Cortex of kidney (tissue), 1 donor: ENCODE data around the gene RACK1.

Experiments used
- DNase-seq: peaks from one replicate; lab custom pipeline; 2025; lab: John Stamatoyannopoulos, UW

RACK1 gene

DNA sequence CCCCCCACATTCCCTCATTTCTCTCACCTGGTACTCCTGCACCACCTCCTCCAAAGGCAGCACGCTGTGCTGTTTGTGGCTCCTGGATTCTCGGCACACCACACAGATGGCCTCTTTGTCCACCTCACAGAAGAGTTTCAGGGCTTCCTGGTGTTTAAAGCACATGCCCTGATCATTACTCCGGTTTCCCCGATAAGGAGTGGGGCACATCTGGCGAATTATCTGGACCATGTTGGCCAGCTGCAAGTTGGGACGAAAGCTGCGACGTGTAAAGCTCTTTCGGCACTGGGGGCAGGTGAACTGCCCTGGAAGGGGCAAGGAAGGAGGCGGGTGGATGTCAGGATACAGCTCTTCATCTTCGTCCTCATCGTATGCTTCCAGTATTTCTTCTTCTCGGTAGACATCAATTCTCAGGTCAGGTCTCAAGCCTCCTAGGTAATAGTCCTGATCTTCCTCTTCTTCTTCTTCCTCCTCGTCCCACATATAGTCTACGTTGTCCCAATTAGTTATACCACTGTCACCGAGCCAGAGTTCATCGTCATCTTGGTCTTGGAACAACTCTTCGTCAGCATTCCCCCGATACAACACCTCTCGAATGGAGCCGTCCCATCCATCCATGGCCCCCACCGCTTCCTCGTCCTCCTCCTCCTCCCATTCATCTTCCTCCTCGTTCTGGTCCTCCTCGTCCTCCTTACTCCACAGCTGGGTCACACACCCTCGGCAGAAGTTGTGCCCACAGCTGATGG lies 16.4 kb upstream of the RACK1 start:
- DNase-seq, result no peak

GRCh38 chr5:181259283-181259682 lies 15.6 kb upstream of the RACK1 start:
- DNase-seq, result no peak

- no peak for DNase-seq
Measured at GRCh38 chr5:181258576-181258975, 14.9 kb upstream of the RACK1 start.

DNA sequence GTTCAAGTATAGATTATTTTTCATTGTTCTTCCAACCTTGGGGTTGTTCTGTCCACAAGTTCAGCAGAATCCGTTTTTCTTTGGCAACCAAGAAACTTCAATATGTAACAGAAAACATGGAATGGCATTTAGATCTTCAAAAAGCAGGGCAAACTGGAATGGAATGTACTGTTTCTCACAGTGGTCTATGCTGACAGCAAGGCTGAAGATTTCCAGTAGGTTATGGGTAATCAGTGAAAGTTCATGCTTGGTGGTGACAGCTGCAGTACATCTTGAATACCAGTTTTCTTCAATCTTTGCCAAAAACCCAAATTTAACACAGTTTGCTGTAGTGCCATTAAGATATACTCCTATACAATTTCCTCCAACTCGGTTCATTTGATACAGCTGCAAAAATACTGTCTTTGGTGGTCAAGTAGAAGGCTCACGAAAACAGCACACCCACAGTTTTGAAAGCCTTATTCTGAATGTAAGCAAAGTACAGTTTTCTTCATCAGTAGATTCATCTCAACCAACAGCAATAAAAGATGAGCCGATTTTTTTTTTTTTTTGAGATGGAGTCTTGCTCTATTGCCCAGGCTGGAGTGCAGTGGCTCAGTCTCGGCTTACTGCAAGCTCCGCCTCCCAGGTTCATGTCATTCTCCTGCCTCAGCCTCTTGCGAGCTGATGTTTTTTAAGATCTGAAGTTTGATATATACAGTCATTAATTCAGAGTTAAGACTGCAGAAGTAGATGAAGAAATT lies 12.3 kb upstream of the RACK1 start:
- DNase-seq, result no peak

DNA sequence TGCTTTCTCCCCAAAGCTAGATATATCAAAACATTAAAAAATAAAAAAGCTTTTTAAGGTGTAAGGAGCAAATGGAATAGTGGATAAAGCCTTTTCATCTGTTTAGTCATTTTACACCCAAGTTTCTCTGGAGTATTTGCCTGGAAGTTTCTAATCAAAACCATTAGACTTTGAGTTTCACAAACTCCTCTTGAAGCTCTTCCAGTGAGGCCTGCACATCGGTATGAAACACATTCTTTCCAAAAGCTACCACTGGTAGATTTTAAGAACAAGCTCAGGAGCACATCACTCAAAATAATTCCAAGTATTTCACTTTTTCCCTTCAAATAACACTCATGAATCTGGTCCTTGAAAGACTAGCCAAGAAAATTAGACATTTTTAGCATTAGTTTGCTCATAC lies 11.6 kb upstream of the RACK1 start:
- no peak for DNase-seq

DNA sequence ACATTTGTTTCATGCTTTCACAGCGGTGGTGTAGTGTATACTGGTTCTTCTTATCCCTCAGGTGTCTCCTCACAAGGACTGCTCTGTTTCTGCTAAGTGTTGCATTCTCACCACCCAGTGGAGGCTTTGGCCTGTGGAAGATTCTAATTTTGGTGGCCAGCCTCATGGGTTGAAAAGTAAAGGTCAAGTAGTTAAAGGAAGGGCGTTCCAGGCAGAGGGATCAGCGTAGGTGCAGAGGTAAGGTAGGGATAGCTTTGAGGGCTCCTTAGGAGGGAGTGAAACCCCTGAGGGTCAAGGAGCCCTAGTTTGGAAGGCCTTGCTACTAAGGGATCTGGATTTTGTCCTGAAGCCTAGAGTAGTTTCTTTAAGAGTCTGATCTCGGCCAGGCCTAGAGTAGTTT lies 4.6 kb upstream of the RACK1 start:
- DNase-seq, result no peak

DNA sequence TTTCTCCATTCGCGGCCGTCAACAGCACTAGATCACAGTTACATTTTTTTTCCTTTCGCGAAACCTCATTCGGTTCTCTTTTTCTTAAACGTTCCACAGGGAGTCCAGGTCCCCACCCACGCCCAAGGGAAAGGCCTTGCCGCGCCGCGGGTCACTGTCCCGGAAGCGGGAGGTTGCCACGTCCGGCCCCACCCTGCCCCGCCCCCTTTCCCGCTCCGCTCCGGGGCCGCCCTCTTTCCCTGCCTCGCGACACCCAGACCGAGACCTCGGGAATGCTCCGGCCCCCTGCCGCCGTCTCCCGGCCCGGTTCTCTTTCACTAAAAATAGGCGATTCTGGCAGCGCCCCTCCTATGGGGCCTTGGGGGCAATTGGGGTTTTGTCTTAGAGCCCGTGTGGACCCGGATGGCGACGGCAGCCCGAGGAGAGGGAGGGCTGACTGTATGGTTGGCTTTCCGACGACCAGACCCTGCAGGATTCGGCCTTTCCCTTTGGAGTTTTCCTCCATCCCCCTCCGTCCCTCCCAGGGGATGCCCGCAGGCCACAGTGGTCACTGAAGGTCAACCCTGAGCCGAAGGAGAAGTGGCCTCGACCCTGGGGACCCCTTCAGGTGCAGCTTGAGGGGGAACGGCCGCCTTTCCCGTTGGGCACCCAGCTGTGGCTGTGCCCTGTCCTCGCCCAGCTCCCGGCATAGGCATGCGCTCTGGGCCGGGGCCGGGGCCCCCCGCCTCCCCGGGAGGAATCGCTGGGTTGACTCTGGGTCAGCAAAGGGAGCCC lies 2.8 kb upstream of the RACK1 start:
- no peak for DNase-seq

GRCh38 chr5:181245427-181246275 lies 1.9 kb upstream of the RACK1 start:
- DNase-seq, result no peak

- no peak for DNase-seq
Measured at GRCh38 chr5:181243018-181243563, 615 bp downstream of the RACK1 start.

GRCh38 chr5:181242031-181242451 lies 1.7 kb downstream of the RACK1 start:
- no peak for DNase-seq

- no peak for DNase-seq
Measured at GRCh38 chr5:181241393-181241975, 2.2 kb downstream of the RACK1 start.

GRCh38 chr5:181239062-181239663 lies 4.5 kb downstream of the RACK1 start:
- DNase-seq, result no peak

DNA sequence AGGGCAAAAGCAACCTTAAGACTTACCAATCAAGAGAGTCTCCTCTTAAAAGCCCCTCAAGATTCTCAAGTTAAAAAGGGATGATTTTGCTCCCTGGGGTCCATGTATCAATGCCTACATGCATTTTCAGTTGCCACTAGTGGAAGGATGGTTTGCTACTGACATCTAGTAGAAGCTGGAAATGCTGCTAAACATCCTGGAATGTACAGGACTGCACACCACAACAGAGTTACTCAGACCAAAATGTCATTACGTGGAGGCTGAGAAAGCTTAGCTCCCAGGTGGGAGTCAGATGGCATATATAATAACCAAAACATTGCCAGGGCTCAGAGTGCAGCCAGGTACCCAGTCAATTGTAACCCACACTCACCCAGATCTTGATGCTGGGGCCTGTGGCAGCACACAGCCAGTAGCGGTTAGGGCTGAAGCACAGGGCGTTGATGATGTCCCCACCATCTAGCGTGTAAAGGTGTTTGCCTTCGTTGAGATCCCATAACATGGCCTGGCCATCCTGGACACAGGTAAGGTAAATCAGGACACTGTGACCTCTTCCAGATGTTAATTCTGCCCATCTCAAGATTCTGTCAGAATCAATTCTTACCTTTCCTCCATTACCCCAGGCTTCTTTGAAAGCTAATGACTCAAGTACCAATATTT lies 5.8 kb downstream of the RACK1 start:
- no peak for DNase-seq

DNA sequence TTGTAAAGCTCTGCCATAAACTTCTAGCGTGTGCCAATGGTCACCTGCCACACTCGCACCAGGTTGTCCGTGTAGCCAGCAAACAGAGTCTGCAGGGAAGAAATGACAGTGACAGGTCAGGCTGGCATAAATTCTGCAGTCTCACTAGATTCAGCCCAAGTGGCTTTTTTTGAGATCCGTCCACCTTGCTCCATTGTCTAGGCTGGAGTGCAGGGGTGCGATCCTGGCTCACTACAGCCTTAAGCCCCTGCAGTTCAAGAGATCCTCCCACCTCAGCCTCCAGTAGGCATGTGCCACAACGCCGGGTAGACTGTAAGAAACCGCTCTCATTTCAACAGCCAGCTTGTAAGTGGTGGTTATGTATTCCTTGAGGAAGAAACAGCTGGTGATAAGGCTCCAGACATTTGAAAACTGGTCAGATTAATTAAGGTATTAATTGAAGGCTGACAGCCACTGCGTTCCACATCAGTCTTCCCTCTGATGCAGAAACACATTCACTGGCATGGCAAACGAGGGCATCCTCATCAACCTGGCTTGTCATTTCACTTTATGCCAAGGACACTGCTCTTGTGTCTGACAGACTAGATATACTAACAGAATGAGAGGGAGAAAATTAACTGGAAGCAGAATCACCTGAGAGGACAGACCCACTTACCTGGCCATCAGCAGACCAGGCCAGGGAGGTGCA lies 6.6 kb downstream of the RACK1 start:
- no peak for DNase-seq

GRCh38 chr5:181236471-181236870 lies 7.2 kb downstream of the RACK1 start:
- no peak for DNase-seq

GRCh38 chr5:181235689-181236366 lies 7.9 kb downstream of the RACK1 start:
- DNase-seq, result no peak

GRCh38 chr5:181235323-181235688 lies 8.4 kb downstream of the RACK1 start:
- no peak for DNase-seq

DNA sequence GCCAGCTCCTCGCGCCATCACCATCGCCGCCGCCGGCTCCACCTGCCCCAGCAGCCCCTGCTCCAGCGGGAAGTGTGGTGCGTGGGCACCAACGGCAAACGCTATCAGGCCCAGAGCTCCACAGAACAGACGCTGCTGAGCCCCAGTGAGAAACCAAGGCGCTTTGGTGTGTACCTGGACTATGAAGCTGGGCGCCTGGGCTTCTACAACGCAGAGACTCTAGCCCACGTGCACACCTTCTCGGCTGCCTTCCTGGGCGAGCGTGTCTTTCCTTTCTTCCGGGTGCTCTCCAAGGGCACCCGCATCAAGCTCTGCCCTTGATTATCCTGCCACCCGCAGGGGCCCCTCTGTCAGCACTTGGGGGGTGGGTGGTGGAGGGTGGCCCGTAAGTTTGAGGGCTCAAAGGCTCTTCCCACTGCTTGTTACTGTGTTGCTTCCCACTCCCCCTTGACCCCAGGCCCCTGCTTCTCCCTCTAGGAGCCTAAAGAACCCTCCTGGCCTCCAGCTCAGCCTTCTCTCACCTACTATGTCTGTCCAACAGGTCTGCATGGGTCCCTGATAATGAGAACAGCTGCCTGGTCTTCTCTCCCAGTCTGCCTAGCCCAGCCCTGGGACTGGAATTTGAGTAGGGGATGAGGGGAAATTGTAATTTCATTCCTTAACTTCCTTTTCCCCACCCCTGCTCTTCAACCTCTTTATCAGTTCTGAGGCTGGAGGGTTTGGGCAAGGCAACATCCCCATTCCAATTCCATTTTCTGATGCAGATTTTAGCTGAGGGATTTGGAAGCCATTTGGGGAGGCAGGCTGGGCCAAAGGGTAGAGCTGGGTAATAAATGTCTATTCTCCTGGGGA lies 9.0 kb downstream of the RACK1 start:
- no peak for DNase-seq
